SU-DHL-6 (cell line): ENCODE measurements around the gene PAX5.

Source experiments
- EZH2phosphoT487 ChIP-seq: fragments of 200-600 bp; sonication (generic), shearing (Covaris generic); conservative IDR thresholded peaks from 2 replicates; pipeline ENCODE4 v1.6.1; 2018; ENCODE audit warnings: mild to moderate bottlenecking, antibody characterized with exemption, low read length, moderate library complexity, mixed read lengths
- TF ChIP-seq, protein P1 (sequence below): fragments of 200-600 bp; sonication (generic); IDR thresholded peaks from one replicate; pipeline ENCODE4 v1.5.1; 2017; ENCODE audit warnings: antibody characterized with exemption, mild to moderate bottlenecking, low read length, moderate library complexity; ENCODE audit not compliant: insufficient read depth, poor library complexity, severe bottlenecking

DNA sequence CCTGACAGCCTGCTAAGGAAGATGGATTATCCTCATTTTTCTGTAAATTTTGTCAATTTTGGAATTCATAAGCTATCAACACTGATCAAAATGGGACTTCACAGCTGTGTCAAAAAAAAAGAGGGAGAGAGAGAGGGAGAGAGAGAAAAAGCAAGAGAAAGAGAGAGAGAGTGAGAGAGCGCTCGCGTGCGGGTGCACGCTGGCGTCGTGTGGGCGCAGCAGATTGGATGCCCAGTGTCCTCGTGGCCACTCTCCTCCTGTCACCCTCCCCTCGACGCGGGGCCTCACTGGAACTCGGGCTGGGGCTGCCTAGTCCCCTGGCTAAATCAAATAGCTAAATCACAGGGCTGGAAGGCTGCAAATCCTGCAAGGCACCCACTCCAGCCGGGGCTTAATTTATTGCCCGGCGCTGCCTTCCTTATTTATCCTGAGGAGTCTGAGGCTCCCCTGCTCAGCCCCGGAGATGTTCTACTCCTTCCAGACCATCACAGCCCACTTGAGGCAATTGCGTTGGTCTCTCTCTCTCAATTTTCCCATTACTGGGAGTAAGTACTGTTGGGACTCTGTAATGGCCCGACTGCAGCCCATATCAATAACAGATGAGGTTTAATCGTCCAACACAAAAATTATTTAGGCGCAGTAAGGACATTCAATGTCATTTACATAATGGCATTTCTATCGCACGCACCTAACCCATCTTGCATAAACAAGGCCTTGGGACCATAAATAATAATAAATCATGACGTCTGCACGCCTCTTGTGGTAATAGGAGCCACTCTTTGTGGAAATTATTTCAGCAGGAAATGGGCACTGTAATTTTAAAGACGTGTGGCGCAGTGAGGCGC is 94.2 kb downstream of the PAX5 start:
- TF ChIP-seq, protein P1, sequence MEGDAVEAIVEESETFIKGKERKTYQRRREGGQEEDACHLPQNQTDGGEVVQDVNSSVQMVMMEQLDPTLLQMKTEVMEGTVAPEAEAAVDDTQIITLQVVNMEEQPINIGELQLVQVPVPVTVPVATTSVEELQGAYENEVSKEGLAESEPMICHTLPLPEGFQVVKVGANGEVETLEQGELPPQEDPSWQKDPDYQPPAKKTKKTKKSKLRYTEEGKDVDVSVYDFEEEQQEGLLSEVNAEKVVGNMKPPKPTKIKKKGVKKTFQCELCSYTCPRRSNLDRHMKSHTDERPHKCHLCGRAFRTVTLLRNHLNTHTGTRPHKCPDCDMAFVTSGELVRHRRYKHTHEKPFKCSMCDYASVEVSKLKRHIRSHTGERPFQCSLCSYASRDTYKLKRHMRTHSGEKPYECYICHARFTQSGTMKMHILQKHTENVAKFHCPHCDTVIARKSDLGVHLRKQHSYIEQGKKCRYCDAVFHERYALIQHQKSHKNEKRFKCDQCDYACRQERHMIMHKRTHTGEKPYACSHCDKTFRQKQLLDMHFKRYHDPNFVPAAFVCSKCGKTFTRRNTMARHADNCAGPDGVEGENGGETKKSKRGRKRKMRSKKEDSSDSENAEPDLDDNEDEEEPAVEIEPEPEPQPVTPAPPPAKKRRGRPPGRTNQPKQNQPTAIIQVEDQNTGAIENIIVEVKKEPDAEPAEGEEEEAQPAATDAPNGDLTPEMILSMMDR, result no peak
- TF ChIP-seq EZH2phosphoT487, result no peak
